A204.1 (cell line): Measurements from ENCODE around the gene CAPN9.
"Not testable (repeated sequence)": the region's sequence is repeated elsewhere in the genome, so short reads cannot be mapped to it uniquely, and the experiment has no call there.

Experiments
- FAIRE-seq: peaks from 2 replicates; lab custom pipeline; 2012; peaks lifted over from hg19 to GRCh38; lab: Jason Lieb, UNC

CAPN9 gene, protein sequence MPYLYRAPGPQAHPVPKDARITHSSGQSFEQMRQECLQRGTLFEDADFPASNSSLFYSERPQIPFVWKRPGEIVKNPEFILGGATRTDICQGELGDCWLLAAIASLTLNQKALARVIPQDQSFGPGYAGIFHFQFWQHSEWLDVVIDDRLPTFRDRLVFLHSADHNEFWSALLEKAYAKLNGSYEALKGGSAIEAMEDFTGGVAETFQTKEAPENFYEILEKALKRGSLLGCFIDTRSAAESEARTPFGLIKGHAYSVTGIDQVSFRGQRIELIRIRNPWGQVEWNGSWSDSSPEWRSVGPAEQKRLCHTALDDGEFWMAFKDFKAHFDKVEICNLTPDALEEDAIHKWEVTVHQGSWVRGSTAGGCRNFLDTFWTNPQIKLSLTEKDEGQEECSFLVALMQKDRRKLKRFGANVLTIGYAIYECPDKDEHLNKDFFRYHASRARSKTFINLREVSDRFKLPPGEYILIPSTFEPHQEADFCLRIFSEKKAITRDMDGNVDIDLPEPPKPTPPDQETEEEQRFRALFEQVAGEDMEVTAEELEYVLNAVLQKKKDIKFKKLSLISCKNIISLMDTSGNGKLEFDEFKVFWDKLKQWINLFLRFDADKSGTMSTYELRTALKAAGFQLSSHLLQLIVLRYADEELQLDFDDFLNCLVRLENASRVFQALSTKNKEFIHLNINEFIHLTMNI

DNA sequence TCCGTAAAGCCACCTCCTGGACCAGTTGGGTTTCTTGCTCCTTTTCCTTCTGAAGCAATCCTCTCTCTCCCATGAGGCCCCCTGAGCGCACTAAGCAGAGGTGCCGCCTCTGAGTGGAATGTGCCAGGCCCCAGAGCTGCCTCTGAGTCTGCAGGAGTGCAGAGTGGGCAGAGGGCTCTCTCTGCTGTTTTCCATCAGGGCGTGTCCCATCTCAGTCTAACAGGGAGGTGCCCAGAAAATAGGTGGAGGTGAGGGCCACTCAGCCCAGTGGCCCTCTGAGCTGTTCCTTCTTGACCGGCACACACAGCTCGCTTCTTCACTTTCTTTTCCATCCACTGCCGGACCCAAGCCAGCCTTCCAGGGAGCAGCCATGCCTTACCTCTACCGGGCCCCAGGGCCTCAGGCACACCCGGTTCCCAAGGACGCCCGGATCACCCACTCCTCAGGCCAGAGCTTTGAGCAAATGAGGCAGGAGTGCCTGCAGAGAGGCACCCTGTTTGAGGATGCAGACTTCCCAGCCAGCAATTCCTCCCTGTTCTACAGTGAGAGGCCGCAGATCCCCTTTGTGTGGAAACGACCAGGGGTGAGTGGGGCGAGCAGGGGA, at the start of gene CAPN9:
CAPN9 (plus strand) TSS at position 262 of the 604 bp plus-strand sequence; CDS start at position 371, 109 bp downstream.
- FAIRE-seq, result no peak

DNA sequence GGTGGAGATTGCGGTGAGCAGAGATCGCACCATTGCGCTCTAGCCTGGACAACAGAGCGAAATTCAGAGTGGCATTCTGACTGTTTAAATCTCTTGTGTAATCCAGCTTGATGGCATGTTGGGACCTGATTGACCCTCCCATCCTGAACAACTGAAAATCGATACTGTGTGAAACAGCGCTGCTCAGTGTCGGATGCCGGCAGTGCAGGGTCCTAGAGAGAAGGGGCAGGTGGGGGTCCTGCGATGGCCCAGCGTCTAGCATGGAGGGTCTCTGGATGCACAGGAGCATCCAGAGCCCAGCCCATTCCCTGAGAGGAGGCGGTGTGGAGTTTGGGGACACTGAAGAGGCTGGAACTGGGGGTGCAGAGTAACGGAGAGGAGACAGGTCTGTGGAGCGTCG, 49.1 kb upstream of the CAPN9 start:
- FAIRE-seq, result no peak

DNA sequence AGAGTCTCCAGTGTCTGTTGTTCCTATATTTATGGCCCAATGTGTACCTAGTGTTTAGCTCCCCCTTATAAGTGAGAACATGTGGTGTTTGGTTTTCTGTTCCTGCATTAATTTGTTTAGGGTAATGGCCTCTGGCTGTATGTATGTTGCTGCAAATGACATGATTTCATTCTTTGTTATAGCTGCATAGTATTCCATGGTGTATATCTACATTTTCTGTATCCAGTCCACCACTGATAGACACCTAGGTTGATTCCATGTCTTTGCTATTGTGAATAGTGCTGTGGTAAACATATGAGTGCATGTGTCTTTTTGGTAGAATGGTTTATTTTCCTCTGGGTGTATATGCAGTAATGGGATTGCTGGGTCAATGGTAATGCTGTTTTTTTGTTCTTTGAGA, 48.2 kb upstream of the CAPN9 start:
- not testable (repeated sequence) for FAIRE-seq

DNA sequence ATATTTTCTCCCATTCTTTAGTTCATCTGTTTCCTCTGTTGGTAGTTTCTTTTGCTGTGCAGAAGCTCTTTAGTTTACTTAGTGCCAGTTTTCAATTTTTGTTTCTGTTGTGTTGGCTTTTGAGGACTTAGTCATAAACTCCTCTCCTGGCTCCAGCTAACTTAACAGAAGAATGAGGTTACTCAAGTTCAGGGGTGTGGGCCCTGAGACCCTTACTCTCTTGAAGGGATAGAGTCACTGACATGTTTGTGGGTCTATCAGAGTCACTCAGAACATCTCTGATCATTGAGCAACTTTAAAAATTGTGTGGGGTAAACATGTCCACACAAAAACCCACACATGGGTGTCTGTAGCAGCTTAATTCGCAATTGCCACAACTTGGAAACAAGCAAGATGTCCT, 47.5 kb upstream of the CAPN9 start:
- FAIRE-seq, result no peak

DNA sequence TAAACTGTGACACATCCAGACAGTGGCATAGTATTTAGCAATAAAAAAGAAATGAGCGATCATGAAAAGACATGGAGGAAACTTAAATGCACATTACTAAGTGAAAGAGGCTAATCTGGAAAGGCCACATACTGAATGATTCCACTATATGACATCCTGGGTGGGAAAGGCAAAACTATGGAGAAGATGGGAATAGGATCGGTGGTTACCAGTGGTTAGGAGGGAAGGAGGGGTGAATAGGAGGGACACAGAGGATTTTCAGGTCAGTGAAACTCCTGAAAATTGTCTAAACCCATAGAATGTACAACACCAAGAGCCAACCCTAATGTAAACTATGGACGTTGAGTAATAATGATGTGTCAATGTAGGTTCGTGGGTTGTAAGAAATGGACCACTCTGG, 47.1 kb upstream of the CAPN9 start:
- no peak for FAIRE-seq

DNA sequence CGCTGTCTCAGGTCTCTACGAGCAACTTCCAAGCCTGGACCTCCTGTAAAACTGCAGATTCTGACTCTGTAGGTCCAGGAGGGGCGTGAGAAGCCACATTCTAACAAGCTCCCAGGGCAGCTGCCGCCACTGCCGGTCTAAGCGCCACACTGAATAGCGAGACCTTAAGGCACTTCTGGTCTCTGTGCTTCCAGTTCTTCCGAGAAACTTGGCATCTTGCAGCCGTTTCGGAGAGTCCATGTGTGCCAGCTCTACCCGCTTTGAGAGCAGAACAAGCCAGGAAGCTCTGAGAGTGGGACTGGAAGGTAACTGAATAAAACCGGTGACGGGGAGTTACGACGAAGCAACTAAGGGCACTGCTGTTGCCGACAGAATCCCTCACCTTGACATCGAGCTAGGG, 45.8 kb upstream of the CAPN9 start:
- FAIRE-seq, result no peak

DNA sequence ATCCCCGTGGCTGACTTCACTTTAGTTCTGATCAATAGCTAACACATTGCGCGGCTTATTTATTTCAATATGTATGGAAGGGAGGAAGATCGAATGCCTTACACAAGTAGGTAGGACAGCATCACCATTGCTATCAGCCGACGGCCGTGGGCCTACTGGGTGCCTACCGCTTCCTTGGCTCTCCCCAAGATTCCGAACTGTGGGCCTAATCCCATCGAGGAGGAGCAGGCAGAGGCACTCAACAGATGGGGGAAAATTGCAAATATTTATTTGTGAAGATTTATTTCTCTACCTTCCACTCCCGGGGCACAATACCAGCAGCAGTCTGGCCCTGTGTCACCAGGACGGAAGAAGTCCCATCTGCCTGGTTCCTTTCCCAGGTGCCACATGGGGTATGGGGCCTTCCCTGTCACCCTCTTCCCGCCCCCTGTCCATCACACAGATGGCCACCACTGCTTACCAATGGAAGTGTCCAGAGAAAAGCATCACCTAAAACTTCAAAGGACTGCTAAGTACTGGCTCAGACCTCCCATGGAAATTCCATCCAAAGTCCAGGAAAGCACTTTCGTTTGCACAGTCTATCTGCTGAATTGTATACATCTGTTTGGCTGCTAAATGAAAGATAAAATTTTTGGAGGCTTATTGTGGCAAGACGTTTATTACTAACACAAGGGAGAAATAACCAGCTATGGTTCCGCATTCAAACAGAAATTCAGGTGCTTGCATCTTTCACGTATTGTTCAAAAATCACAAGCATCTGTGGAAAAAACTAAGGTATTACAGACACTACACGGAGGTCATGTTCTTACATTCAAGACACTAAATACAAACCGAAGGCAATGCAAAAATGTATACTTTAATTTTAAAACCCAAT, 45.1 kb upstream of the CAPN9 start:
- FAIRE-seq, result no peak

DNA sequence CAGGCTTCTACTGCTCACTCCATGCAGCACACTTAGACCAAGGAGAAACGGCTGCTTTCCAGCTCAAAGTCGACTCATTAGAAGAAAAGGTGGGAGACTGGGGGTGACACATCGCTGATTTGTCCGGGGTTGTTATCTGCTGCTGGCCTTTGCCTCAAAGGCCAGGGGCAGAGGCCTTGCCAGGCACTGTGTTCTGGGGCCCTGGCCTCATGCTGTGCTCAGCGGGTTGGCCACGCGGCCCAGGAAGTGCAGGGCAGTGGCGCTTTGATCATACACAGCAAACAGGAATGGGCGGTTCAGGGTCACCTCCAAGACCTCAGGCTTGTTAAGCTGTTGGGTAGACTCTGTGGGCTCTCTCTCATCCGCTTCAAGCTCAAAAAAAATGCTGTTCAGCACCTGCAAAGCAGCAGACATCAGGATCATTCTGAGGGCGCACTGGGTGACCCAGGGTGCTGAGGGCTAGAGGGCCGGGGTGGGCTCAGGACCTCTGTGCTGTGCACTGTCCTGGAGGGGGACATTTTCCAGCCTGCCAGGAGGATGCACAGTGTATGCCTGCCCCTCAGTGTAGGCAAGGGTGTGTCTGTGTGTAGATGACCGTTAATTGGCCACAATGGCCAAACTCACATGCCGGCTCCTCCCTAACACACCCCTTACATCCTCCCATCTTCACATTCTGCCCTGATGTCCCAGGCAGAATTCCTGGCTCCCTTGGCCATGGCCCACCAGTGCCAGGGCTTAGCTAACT, 44.1 kb upstream of the CAPN9 start:
- no peak for FAIRE-seq

DNA sequence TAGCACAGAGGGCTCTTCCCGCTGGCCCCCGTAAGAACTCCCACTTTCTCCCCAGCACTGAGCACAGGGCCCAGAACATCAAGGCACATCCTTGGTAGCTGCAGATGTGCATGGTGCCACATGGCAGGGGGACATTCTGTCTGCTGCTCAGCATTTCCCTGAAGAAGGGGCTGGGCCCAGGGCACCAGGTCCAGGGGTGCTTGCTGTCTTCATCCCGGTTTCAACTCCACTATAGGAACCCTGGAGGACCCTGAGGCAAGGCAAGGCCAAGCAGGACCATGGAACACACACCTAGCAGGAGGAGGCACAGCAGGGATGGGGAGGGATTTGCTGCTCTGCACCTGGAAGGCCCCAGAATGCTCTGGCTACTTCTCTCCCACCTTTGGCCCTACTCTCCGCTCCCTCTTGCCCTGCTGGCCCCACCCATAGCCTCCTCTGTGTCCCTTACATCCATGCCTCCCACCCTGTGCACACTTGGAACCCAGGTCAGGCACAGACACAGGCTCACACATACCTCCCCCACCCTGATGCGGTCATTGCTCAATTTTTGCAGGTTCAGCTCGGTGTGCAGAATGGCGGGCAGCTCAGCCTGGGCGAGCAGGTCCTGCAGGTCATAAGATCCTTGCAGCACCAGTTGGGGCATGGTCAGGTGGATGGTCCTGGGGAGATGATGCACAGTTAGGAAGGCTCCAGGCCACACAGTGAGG, 43.4 kb upstream of the CAPN9 start:
- FAIRE-seq, result no peak

DNA sequence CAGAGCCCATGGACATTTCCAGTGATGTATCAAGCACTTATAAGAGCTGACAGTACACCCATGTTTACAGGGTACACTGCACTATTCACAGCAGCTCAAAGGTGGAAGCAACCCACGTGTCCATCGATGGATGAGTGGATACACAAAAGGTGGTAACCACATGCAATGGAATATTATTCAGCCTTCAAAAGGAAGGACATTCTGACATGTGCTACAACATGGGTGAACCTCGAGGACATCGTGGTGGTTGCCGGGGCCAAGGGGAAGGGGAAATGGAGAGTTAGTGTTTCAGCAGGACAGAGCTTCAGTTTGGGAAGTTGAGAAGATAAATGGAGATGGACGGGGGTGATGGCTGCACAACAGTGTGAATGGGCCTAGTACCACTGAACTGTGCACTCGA, 42.4 kb upstream of the CAPN9 start:
- no peak for FAIRE-seq

DNA sequence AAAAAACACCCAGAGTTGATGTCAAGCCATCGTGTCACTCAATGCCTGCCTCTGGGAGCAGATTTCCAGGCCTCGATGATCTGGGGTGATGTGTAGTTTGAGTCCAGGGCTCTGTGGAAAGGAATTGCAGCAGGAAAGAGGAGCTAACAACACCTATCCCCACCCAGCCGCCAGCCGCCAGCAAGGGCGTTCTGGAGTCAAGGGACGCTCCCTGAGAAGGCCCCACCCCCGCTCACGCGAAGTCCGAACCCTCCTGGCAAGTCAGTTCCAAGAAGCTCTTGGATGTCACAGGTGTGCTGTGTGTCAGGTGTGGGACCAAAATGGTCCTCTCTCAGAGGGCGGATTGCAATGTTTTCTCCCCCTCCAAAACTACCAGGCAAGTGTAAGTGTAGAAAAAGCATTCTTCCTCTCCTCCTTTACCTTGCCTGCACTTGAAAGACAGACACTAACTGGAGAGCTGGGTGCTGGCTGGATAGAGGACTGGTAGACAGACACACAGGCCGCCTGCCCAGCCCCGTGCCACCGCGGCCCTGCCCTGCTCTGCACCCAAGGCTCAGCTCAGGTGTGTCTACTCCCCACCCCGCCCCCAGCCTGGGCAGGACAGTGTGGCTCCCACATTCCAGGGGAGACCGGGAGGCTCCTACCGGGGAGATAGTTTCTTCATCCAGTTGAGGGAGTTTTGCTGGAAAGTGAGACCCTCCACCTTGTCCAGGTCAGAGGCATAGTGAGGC, 41.7 kb upstream of the CAPN9 start:
- no peak for FAIRE-seq

DNA sequence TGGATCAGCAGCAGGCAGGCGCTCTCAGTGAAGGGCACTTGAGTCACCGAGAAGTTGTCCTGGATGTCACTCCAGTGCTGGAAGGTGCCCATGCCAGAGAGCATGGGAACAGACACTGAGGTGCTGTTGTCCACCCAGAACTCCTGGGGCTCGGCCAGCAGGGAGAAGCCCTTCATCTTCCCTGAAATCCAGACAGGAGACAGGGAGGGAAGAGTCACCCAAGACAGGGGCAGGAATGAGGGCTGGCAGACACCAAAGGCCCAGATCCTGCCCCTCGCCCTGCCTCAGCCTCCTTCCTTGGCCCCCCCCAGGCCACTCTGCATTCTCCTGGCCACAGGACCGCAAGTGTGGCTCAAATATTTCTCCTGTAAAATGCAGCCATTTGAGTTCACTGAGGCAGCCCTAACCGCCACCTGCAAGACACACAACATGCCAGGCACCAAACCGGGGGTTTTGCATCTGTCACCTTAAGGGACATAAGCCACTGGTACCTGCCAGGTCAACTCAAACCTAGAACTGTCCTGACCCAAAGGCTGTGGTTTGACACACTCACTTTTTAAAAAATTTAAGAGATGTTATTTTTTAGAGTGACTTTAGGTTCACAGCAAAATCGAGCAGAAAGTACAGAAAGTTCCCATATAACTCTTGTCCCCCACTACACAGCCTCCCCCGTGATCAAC, 41.0 kb upstream of the CAPN9 start:
- FAIRE-seq, result no peak

DNA sequence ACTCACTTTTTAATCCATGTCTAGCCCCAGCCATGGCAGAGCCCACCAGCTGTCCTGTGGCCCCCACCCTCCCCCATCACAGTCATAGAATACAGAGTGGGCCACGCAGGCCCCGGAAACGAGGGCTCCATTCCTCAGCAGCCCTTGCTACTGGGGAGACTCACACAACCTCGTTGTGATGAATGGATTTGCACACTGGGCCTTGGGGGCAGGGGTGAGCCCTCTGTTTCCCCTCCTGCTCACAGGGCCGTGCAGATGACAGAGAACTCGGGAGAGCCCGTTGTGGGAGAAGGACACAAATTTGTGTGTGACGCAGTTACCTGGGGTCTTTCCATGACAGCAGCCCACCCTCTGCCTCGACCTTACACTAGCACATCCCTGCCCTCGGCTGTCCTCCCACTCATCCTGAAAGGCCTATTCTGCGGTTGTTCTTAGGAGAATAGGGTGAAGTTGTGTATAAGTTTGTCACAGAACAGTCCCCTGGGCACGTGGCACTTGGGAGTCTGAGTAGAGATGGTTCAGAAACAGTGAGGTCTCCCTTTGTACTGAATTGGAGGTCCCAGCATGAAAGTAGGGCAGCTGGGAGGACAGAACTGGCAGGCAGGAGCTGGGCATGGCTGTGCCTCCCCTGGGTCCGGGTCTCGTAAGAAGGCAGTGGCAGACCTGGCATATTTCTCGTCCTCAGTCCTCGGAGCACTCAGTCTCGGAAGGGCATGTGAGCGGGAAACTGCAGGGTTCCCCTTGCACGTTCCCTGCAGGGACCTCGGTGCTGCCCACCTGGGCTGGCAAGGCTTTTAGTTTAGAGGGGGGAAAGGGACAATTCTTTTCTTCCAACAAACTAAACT, 40.1 kb upstream of the CAPN9 start:
- no peak for FAIRE-seq

DNA sequence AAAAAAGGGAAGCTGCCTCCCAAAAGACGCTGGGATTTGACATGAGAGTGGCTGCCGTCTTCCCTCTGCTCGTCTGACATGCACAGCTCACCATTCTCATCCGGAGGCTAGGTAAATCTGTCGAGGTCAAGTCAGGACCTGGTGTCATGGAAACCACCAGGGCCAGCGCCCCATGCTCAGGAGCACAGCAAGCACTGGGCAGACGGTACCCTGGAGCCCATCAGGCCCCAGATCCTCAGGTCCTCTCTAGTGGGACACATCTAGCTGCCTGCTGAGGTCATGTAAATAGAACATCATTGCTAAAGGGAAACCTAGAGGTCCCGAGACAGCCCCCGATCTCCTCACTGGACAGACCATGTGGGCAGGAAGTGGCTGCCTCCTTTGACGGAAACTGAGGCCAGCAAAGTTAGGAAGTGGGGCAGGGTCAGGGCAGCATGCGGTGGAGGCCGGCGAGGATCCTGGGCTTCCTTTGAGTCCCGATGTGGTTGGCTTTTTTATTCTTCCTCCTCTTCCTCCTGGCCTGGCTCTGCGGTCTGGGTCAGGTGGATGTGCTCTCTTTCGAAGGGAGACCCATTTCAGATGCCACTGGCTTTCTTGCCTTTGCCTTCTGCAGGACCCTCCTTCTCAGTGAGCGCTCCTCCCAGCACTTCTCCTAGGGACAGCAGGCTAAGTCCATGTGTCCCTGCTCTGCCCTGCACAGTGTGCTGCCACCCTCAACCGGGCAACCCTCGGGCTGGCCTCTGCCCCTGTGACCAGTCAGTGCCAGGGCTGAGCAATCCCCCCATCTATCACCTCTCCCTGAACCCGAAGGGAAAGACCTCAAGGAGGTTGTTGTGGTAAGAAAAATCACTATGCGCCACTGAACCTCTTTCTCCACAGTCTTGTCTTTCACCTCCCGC, 39.2 kb upstream of the CAPN9 start:
- FAIRE-seq, result no peak

DNA sequence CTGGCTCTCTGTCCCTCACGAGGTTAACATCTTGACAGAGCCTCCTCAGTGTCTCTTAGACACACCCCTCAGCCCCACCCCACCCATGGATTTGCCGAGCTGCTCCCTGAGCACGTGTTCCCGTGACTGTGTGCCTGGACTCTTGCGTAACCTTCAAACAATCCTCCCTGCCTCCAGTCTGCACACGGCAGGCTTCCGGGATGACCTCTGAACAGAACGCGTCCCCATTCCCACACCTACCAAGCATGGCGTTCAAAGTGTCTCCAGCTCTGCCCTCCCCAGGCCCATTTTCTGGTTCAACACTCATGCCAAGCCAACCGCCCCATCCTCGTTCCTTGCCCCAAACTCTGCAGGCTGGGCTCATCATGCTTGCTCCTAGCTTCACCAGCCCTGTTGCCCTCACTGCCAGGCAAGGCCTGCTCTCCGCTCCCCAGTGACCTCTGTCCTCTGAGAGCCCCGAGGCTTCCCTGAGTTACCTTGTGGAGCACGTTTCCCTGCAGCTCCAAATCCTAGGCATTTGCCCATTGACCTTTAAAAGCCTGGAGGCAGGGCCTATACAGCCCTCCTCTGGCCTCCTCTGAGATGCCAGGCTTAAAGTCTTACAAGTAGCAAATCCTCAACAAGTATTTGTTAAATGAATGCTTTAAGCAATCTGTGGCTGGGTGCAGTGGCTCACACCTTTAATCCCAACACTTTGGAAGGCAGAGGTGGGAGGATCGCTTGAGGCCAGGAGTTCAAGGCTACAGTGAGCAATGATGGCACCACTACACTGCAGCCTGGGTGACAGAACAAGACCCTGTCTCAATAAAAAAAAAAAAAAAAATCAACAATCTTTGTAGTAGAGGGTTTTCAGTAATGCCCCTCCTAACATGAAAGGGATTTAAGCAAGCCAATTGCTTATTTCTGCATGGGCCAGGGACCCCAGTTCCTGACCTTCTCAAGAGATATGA, 38.3 kb upstream of the CAPN9 start:
- FAIRE-seq, result no peak
